SU-DHL-6 (cell line): ENCODE data around the gene SETD5.

Experiments
- CTCF ChIP-seq: fragments of 200-600 bp; sonication (generic); IDR thresholded peaks from one replicate; pipeline ENCODE4 v1.5.1; 2017; ENCODE audit warnings: antibody characterized with exemption, mild to moderate bottlenecking, low read length, moderate library complexity; ENCODE audit not compliant: insufficient read depth, poor library complexity, severe bottlenecking
- EZH2phosphoT487 ChIP-seq: fragments of 200-600 bp; sonication (generic), shearing (Covaris generic); conservative IDR thresholded peaks from 2 replicates; pipeline ENCODE4 v1.6.1; 2018; ENCODE audit warnings: mild to moderate bottlenecking, antibody characterized with exemption, low read length, moderate library complexity, mixed read lengths

DNA sequence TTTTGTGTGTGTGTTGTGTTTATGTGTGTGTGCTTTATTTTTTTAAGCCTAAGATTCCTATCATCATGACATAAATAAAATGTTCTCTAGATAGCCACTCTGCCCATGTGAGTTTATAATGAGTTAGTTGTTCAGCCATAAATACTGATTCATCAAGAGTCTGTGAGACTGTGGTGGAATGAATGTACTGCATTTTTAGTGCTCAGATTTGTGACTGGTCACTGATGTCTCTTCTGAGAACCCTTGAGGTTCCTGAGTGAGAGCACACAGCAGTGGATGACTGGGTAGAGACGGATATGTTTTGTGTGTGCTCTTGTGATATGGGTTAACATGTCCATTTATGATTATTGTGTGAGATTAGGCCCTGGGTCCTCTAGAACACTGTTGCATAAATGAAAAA, 51.2 kb downstream of the SETD5 start:
- TF ChIP-seq CTCF = no peak
- no peak for TF ChIP-seq EZH2phosphoT487
